ENCODE data around the gene LRRC36.

LRRC36 gene

GRCh38 chr16:67294171-67294757, 32.4 kb upstream of the LRRC36 start:
- no peak overlapping the region for H3K4me3 ChIP-seq (ENCODE audit: low read depth, low read length)

GRCh38 chr16:67294938-67295361, 31.7 kb upstream of the LRRC36 start:
- H3K4me3 ChIP-seq (ENCODE audit: low read depth, low read length) = no peak overlapping the region

- no peak overlapping the region for H3K4me3 ChIP-seq (ENCODE audit: low read depth, low read length)
Observed at GRCh38 chr16:67296420-67296819, 30.2 kb upstream of the LRRC36 start.

- no peak overlapping the region for H3K4me3 ChIP-seq (ENCODE audit: low read depth, low read length)
Observed at GRCh38 chr16:67298277-67298676, 28.3 kb upstream of the LRRC36 start.

GRCh38 chr16:67299269-67299668, 27.3 kb upstream of the LRRC36 start:
- H3K4me3 ChIP-seq (ENCODE audit: low read depth, low read length) = no peak overlapping the region

- no peak overlapping the region for H3K4me3 ChIP-seq (ENCODE audit: low read depth, low read length)
Observed at GRCh38 chr16:67301080-67301782, 25.4 kb upstream of the LRRC36 start.

GRCh38 chr16:67302076-67302475, 24.5 kb upstream of the LRRC36 start:
- no peak overlapping the region for H3K4me3 ChIP-seq (ENCODE audit: low read depth, low read length)

- H3K4me3 ChIP-seq (ENCODE audit: low read depth, low read length) = no peak overlapping the region
Observed at GRCh38 chr16:67302970-67303369, 23.6 kb upstream of the LRRC36 start.

GRCh38 chr16:67304020-67304419, 22.6 kb upstream of the LRRC36 start:
- no peak overlapping the region for H3K4me3 ChIP-seq (ENCODE audit: low read depth, low read length)

GRCh38 chr16:67305216-67306071, 21.2 kb upstream of the LRRC36 start:
- H3K4me3 ChIP-seq (ENCODE audit: low read depth, low read length) = no peak overlapping the region

- H3K4me3 ChIP-seq (ENCODE audit: low read depth, low read length) = no peak overlapping the region
Observed at GRCh38 chr16:67310561-67310960, 16.1 kb upstream of the LRRC36 start.

GRCh38 chr16:67311607-67312488, 14.8 kb upstream of the LRRC36 start:
- no peak overlapping the region for H3K4me3 ChIP-seq (ENCODE audit: low read depth, low read length)

- no peak overlapping the region for H3K4me3 ChIP-seq (ENCODE audit: low read depth, low read length)
Observed at GRCh38 chr16:67312719-67313118, 13.9 kb upstream of the LRRC36 start.

GRCh38 chr16:67317853-67318252, 8.8 kb upstream of the LRRC36 start:
- H3K4me3 ChIP-seq (ENCODE audit: low read depth, low read length) = no peak overlapping the region

GRCh38 chr16:67326115-67326471, 522 bp upstream of the LRRC36 start:
- peak overlapping the region; percentile 43 for H3K4me3 ChIP-seq (ENCODE audit: low read depth, low read length)

GRCh38 chr16:67327743-67328142, 1.1 kb downstream of the LRRC36 start:
- no peak overlapping the region for H3K4me3 ChIP-seq (ENCODE audit: low read depth, low read length)

GRCh38 chr16:67329901-67330300, 3.3 kb downstream of the LRRC36 start:
- H3K4me3 ChIP-seq (ENCODE audit: low read depth, low read length) = no peak overlapping the region

GRCh38 chr16:67333315-67333714, 6.7 kb downstream of the LRRC36 start:
- H3K4me3 ChIP-seq (ENCODE audit: low read depth, low read length) = no peak overlapping the region

GRCh38 chr16:67336116-67336515, 9.5 kb downstream of the LRRC36 start:
- H3K4me3 ChIP-seq (ENCODE audit: low read depth, low read length) = no peak overlapping the region

- H3K4me3 ChIP-seq (ENCODE audit: low read depth, low read length) = no peak overlapping the region
Observed at GRCh38 chr16:67336648-67337047, 10.0 kb downstream of the LRRC36 start.

- no peak overlapping the region for H3K4me3 ChIP-seq (ENCODE audit: low read depth, low read length)
Observed at GRCh38 chr16:67339453-67339852, 12.8 kb downstream of the LRRC36 start.

Measured in iPS-11a (cell line).